ENCODE results near the gene MIGA1.
"Not testable (repeated sequence)": the region's sequence is repeated elsewhere in the genome, so short reads cannot be mapped to it uniquely, and the experiment has no call there.

Gene MIGA1

DNA sequence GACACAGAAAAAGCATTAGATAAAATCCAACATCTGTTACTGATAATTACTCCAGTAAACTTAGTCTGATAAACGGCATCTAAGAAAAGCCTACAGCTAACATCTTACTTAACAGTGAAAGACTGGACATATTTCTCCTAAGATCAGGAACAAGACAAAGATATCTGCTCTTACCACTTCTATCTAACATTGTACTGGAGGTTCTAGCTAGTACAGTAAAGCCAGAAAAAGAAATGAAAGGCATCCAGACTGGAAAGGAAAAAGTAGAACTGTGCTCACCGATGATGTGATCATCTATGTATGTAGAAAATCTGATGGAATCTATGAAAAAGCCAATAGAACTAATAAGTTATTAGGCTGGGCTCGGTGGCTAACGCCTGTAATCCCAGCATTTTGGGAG lies 130.7 kb downstream of the MIGA1 start:
- no peak for DNase-seq (ENCODE audit: low read depth in 2 of 2)

DNA sequence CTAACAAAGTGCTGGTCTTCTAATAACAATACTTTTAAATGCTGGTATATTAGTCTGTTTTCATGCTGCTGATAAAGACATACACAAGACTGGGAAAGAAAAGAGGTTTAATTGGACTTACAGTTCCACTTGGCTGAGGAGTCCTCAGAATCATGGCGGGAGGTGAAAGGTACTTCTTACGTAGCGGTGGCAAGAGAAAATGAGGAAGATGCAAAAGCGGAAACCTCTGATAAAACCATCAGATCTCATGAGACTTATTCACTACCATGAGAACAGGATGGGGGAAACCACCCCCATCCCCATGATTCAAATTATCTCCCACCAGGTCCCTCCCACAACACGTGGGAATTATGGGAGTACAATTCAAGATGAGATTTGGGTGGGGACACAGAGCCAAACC lies 139.5 kb downstream of the MIGA1 start:
- DNase-seq (ENCODE audit: low read depth in 2 of 2) = not testable (repeated sequence)

- peak; percentile 44 for DNase-seq (ENCODE audit: low read depth in 2 of 2)
Measured at GRCh38 chr1:77925518-77925917, 146.1 kb downstream of the MIGA1 start.

- no peak for DNase-seq (ENCODE audit: low read depth in 2 of 2)
Measured at GRCh38 chr1:77925956-77926355, 146.5 kb downstream of the MIGA1 start.

- no peak for DNase-seq (ENCODE audit: low read depth in 2 of 2)
Measured at GRCh38 chr1:77926561-77927357, 147.3 kb downstream of the MIGA1 start.

DNA sequence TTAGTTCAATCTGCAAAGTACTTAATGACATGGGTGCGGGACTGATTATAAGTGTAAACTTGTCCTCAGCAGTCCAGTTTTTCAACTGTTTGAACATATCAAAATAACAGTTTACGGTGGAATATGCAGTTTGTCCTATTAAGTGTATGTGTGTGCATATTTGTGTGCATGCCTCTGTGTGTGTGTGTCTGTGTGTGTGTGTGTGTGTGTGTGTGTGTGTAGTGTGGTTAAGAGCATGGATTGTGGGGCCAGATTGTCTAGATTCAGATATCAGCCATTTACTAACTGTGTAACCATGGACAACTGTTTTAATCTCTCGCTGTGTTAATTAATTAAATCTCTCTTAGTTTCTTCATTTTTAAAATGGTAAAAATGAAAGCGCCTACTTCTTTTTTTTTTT lies 148.0 kb downstream of the MIGA1 start:
- no peak for DNase-seq (ENCODE audit: low read depth in 2 of 2)
